Activated T-cell treated with anti-CD3 and anti-CD28 coated beads, Interleukin-2, amount 50 U/mL, for 24 hours (primary cell): ENCODE measurements around the gene DISP2.

ENCODE experiments used
- DNase-seq: peaks from one replicate; pipeline ENCODE4 v3.0.0-alpha.2; 2020
- H3K27ac Mint-ChIP-seq: 2 replicates; pipeline ENCODE4 v1.8.0; 2020; ENCODE audit warnings: mild to moderate bottlenecking, mixed read lengths
- H3K27me3 Mint-ChIP-seq: 2 replicates; pipeline ENCODE4 v1.8.0; 2020; ENCODE audit warnings: mixed read lengths
- H3K36me3 Mint-ChIP-seq: 2 replicates; pipeline ENCODE4 v1.8.0; 2020; ENCODE audit warnings: low read depth, mixed read lengths
- H3K4me1 Mint-ChIP-seq: 2 replicates; pipeline ENCODE4 v1.8.0; 2020; ENCODE audit warnings: low read depth, mixed read lengths
- H3K4me3 Mint-ChIP-seq: 2 replicates; pipeline ENCODE4 v1.8.0; 2020; ENCODE audit warnings: mild to moderate bottlenecking, moderate library complexity, mixed read lengths
- H3K9me3 Mint-ChIP-seq: 2 replicates; pipeline ENCODE4 v1.8.0; 2020; ENCODE audit warnings: mixed read lengths

Gene DISP2

DNA sequence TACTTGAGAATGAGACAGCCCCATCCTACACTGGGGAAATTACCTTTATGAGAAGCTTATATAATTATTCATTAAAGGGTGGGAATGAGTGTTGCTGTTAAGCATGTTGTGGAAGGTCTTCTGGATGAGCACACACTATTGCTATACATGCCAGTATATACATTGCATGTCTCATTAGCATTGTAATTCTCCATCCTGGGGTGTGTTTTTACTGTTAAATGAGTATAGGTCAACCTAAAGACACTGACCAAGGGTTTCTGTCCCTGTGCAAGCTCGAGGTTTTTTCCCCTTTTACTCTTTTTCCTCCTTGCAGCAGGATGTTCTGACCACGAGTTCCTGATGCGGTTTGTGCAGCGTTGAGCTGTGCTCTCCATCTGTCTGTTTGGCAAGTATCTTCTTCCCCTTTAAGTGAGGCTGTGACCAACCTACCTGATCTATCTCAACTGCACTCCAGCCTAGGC, 40.4 kb downstream of the DISP2 start:
- no peak for DNase-seq
- H3K27me3 Mint-ChIP-seq = no peaks in the 10 kb centered on the region
- peaks cover 14% of the 10 kb centered on the region for H3K36me3 Mint-ChIP-seq
- H3K27ac Mint-ChIP-seq = peak overlapping the region; percentile 57
- peaks cover 25% of the 10 kb centered on the region for H3K4me1 Mint-ChIP-seq
- peak overlapping the region; percentile 1 for H3K4me3 Mint-ChIP-seq
- no peaks in the 10 kb centered on the region for H3K9me3 Mint-ChIP-seq

DNA sequence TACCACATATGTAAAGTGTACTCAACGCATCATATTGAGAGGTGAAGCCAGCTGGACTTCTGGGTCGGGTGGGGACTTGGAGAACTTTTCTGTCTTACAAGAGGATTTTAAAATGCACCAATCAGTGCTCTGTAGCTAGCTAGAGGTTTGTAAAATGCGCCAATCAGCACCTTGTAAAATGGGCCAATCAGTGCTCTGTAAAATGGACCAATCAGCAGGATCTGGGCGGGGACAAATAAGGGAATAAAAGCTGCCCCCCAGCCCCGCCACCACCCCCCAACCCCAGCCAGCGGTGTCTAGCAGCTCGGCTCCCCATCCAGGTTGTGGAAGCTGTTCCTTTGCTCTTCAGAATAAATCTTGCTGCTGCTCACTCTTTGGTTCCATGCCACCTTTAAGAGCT, 41.4 kb downstream of the DISP2 start:
- no peaks in the 10 kb centered on the region for H3K27me3 Mint-ChIP-seq
- DNase-seq = no peak
- H3K36me3 Mint-ChIP-seq = peaks cover 11% of the 10 kb centered on the region
- no peak overlapping the region for H3K4me3 Mint-ChIP-seq
- H3K27ac Mint-ChIP-seq = no peak overlapping the region
- H3K9me3 Mint-ChIP-seq = no peaks in the 10 kb centered on the region
- peaks cover 30% of the 10 kb centered on the region for H3K4me1 Mint-ChIP-seq

DNA sequence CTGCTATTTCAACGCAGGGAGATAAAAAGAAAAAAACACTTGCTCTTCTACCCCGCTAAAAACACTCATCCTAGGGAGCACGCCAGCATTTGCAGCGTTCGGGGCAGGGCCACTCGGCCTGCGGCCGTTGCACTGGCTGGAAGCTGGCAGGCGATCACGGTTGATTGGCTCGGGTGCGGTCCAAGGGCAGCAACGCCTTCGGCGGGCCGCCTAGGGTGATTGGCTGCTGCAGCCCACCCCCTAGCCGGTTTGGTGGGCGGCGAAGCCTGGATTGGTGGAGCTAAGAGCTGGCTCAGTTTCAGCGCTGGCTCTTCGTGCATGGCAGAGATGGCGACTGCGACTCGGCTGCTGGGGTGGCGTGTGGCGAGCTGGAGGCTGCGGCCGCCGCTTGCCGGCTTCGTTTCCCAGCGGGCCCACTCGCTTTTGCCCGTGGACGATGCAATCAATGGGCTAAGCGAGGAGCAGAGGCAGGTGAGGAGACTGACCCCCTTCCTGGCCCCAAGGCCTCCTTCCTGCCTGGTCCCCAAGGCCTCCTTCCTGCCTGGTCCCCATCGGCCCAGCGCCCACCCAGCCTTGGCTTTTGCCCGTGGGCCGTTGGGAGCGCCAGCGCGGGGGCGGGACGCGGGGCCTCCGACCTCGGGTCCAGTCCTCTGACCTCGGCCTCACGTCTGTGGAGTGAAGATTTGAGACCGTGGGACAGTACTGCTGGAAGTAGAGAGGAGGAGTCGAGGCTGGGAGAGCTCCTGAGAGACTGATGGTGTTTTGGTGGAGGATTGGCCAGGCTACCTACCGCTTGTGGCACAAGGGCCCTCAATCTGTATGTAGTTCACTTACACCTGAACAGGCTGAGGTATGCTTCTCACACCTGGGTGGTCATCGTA, 47.7 kb downstream of the DISP2 start, which contains the start of gene IVD:
TSS of gene IVD (plus strand) at position 295 of the 881 bp plus-strand sequence. CDS start at position 328, 33 bp downstream.
- peaks cover 48% of the 10 kb centered on the region for H3K36me3 Mint-ChIP-seq
- H3K9me3 Mint-ChIP-seq = no peaks in the 10 kb centered on the region
- no peaks in the 10 kb centered on the region for H3K27me3 Mint-ChIP-seq
- H3K4me3 Mint-ChIP-seq = peak within 1 kb of the TSS; percentile 91
- peak; percentile 93 for DNase-seq
- H3K4me1 Mint-ChIP-seq = peaks cover 56% of the 10 kb centered on the region
- peak within 1 kb of the TSS; percentile 89 for H3K27ac Mint-ChIP-seq

DNA sequence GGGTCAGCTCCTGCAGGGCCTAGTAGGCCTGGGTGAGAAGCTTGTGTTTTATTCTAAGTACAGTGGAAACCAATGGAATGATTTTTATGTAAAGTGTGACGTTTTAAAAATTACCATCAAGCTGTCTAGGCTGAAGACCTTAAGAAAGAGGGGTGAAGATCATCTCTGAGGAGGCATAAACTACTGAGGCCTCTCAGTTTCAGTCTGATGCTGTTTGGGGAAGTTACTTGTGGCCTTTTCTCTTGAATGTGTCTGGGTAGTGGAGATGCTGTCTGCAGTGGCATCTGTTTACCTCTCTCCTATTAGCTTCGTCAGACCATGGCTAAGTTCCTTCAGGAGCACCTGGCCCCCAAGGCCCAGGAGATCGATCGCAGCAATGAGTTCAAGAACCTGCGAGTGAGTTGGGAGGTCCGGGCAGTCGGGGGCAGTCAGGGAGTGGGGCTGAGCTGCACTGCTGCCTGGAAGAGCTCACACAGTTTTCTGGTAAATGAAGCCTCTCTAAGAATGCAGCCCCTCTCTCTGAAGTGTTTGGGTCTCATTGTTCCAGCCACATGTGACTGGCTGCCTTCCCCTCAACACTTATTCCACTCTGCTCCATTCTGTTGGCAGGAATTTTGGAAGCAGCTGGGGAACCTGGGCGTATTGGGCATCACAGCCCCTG, 49.4 kb downstream of the DISP2 start:
- no peaks in the 10 kb centered on the region for H3K9me3 Mint-ChIP-seq
- H3K27me3 Mint-ChIP-seq = no peaks in the 10 kb centered on the region
- peak overlapping the region; percentile 91 for H3K4me3 Mint-ChIP-seq
- H3K27ac Mint-ChIP-seq = peak overlapping the region; percentile 84
- peaks cover 65% of the 10 kb centered on the region for H3K36me3 Mint-ChIP-seq
- DNase-seq = no peak
- H3K4me1 Mint-ChIP-seq = peaks cover 58% of the 10 kb centered on the region

DNA sequence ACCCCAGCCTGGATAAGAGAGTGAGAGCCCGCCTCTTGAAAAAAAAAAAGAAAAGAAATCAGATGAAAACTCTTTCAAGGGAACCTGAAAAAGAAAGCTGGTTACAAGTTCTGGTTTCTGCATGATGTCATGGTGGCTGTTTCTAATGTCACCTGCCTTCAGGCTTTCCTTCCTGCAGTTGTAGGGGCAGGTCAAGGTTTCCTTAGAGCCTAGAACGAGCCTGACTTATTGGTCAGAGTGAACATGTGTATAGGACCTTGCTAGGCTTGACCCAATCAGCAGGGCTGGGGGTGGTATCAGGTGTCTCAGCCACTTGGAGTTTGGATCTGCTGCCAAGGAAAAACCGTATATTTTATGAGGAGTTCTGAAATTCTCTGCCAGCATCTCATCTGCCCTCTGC, 51.3 kb downstream of the DISP2 start:
- H3K9me3 Mint-ChIP-seq = no peaks in the 10 kb centered on the region
- peak overlapping the region; percentile 11 for H3K27ac Mint-ChIP-seq
- no peak overlapping the region for H3K4me3 Mint-ChIP-seq
- peaks cover 50% of the 10 kb centered on the region for H3K4me1 Mint-ChIP-seq
- H3K27me3 Mint-ChIP-seq = no peaks in the 10 kb centered on the region
- H3K36me3 Mint-ChIP-seq = peaks cover 78% of the 10 kb centered on the region
- no peak for DNase-seq

DNA sequence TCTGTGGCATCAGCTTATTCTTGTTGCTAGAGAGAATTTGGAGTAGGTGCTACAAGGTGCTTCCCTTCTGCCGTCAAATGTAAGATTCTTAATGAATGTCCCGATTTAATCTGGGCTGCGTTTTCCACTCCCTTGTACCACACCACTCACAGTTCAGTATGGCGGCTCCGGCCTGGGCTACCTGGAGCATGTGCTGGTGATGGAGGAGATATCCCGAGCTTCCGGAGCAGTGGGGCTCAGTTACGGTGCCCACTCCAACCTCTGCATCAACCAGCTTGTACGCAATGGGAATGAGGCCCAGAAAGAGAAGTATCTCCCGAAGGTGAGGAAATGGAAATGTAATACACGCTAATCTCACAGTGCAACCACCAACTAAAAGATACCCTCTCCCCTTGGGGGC, 52.5 kb downstream of the DISP2 start:
- no peak for DNase-seq
- no peaks in the 10 kb centered on the region for H3K9me3 Mint-ChIP-seq
- H3K27ac Mint-ChIP-seq = peak overlapping the region; percentile 37
- H3K27me3 Mint-ChIP-seq = no peaks in the 10 kb centered on the region
- peaks cover 89% of the 10 kb centered on the region for H3K36me3 Mint-ChIP-seq
- H3K4me1 Mint-ChIP-seq = peaks cover 41% of the 10 kb centered on the region
- H3K4me3 Mint-ChIP-seq = no peak overlapping the region

DNA sequence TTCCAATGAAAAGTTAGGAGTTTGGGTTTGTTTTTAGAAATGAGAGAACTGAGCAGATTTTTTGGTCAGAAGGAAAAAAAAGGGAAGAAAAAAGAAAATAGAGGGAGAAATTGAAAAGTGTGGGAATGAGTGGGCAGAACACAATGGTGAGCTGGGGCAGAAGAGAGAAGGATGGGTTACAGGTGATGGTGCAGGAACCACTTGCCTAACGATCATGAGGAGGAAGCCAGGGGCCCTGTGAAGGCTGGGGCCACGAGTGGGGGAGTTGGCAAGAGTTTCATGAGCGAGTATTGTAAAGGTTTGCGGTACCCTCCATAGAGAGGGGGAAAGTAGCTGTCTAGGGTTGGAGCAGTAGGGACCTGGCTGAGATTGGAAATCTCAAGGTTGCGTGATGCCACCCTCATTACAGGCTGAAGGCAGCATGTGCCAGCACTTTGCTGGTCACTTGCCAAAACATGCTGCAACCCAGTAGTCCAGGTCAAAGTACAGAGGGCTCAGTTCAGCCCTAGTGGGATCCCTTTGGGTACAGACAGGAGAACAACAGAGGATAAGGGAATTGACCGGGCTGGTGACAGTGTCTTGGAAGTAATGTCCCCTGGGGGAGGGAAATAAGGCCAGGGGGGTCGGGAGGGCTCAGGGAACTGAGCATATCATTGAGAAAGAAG, 54.2 kb downstream of the DISP2 start:
- no peak for DNase-seq
- no peak overlapping the region for H3K4me3 Mint-ChIP-seq
- peaks cover 89% of the 10 kb centered on the region for H3K36me3 Mint-ChIP-seq
- no peaks in the 10 kb centered on the region for H3K9me3 Mint-ChIP-seq
- H3K27me3 Mint-ChIP-seq = no peaks in the 10 kb centered on the region
- peaks cover 28% of the 10 kb centered on the region for H3K4me1 Mint-ChIP-seq
- H3K27ac Mint-ChIP-seq = peak overlapping the region; percentile 8

DNA sequence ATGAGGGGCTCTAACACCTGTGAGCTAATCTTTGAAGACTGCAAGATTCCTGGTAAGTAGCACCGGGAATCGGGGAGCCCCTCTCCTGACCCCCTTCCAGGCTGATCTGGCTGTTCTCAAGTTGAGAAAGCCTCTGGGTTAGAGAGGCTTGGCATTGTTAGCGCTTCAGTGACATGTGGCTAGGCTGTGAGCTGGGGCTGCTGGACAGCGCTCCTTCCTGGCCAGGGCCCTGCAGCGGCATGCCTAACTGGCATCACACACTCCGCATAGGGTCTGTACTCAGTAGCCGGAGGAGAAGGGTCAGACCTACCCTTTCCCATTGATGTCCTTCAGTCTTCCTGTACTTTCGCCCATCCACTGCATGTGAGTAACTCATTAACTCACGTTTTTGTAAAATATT, 55.0 kb downstream of the DISP2 start:
- Mint-ChIP-seq H3K27me3 (no peaks in the 10 kb centered on the region), H3K27ac (no peak overlapping the region), H3K4me3 (no peak overlapping the region), H3K4me1 (peaks cover 20% of the 10 kb centered on the region), H3K9me3 (no peaks in the 10 kb centered on the region), H3K36me3 (peaks cover 88% of the 10 kb centered on the region)
- DNase-seq = no peak

DNA sequence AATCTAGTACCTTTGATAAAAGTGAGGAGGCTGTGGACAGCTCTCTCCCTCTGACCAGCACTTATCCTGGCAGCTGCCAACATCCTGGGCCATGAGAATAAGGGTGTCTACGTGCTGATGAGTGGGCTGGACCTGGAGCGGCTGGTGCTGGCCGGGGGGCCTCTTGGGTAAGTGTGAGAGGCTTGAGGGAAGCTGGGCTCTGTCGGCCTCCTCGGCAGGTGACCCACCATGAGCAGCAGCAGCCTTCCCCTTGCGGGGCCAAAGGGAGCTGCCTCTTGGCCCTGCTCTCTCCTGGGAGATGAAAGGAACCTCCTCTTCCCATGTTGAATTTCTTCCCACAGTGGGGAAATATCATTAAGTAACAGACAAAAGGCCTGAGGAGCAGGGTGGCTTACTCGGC, 56.8 kb downstream of the DISP2 start:
- Mint-ChIP-seq H3K27ac (no peak overlapping the region), H3K4me3 (no peak overlapping the region), H3K27me3 (no peaks in the 10 kb centered on the region), H3K9me3 (no peaks in the 10 kb centered on the region), H3K36me3 (peaks cover 79% of the 10 kb centered on the region), H3K4me1 (peaks cover 4% of the 10 kb centered on the region)
- DNase-seq = no peak

DNA sequence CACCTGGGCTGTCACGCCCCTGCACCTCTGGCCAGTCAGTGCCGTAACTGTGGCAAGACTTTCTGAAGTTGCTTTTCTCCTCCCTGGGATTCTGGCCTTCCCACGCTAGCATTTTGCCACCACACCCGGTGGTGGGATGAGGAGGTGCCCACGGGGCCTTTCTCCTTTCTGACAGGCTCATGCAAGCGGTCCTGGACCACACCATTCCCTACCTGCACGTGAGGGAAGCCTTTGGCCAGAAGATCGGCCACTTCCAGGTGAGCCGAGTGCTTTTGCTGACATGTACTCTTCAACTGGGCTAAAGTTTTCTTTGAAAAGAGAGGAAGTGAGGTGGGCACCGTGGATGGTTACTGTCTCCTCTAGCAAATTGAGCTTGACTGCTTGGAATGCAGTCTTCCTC, 57.2 kb downstream of the DISP2 start:
- no peak overlapping the region for H3K4me3 Mint-ChIP-seq
- DNase-seq = no peak
- no peak overlapping the region for H3K27ac Mint-ChIP-seq
- peaks cover 2% of the 10 kb centered on the region for H3K4me1 Mint-ChIP-seq
- peaks cover 75% of the 10 kb centered on the region for H3K36me3 Mint-ChIP-seq
- H3K27me3 Mint-ChIP-seq = no peaks in the 10 kb centered on the region
- H3K9me3 Mint-ChIP-seq = no peaks in the 10 kb centered on the region

DNA sequence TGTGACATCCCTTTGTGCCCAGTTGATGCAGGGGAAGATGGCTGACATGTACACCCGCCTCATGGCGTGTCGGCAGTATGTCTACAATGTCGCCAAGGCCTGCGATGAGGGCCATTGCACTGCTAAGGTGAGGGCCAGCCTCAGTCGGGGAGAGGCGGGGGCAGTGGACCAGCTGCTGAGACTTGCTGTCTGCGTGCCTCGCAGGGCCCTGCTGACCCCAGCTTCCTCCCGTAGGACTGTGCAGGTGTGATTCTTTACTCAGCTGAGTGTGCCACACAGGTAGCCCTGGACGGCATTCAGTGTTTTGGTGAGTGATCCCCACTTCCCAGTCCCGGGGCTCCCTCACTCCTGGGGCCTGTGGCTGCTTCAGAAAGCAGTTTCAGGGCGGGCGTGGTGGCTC, 58.0 kb downstream of the DISP2 start:
- no peaks in the 10 kb centered on the region for H3K4me1 Mint-ChIP-seq
- H3K4me3 Mint-ChIP-seq = no peak overlapping the region
- peaks cover 67% of the 10 kb centered on the region for H3K36me3 Mint-ChIP-seq
- H3K27ac Mint-ChIP-seq = no peak overlapping the region
- no peaks in the 10 kb centered on the region for H3K9me3 Mint-ChIP-seq
- no peak for DNase-seq
- H3K27me3 Mint-ChIP-seq = no peaks in the 10 kb centered on the region

DNA sequence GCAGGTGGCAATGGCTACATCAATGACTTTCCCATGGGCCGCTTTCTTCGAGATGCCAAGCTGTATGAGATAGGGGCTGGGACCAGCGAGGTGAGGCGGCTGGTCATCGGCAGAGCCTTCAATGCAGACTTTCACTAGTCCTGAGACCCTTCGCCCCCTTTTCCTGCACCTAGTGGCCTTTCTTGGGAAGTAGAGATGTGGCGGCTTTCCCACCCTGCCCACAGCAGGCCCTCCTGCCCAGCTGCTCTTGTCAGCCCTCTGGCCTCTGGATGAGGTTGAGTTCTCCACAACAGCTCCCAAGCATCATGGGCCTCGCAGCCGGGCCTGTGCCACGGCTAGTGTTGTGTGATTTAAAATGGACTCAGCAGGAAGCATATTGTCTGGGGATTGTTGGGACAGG, 60.1 kb downstream of the DISP2 start:
- DNase-seq = no peak
- Mint-ChIP-seq H3K27ac (no peak overlapping the region), H3K9me3 (no peaks in the 10 kb centered on the region), H3K27me3 (no peaks in the 10 kb centered on the region), H3K36me3 (peaks cover 48% of the 10 kb centered on the region), H3K4me3 (no peak overlapping the region), H3K4me1 (peaks cover 5% of the 10 kb centered on the region)

DNA sequence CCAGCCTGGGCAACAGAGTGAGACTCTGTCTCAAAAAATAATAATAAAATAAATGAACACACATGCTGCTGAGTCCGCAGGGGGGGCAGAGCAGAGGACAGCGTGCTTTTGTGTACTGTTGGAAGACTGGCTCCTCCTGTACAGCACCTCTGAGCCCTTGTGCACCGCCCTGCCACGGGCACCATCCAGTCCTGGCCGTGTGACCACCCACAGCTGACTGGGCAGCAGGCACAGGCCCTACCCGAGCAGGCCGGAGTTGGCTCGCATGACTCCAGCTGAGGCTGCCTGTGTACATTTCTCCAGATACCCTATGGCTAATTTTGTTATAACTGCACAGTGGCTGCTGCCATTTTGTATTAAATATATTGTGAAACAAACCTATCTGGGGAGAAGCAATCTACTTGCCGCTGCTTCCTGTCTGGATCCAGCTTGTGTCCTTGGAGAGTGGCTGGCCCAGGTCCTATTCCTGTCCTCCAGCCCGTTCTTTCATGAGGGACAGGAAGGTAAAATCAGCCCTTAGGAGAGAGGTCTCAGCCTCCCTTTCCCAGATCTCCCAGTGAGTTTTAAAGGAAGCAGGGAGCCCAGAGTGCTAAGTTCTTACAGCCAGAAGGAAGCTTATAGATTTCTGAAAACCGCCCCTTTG, 62.2 kb downstream of the DISP2 start:
- no peaks in the 10 kb centered on the region for H3K9me3 Mint-ChIP-seq
- no peak for DNase-seq
- peaks cover 29% of the 10 kb centered on the region for H3K36me3 Mint-ChIP-seq
- H3K27ac Mint-ChIP-seq = no peak overlapping the region
- no peaks in the 10 kb centered on the region for H3K27me3 Mint-ChIP-seq
- peaks cover 5% of the 10 kb centered on the region for H3K4me1 Mint-ChIP-seq
- H3K4me3 Mint-ChIP-seq = no peak overlapping the region

DNA sequence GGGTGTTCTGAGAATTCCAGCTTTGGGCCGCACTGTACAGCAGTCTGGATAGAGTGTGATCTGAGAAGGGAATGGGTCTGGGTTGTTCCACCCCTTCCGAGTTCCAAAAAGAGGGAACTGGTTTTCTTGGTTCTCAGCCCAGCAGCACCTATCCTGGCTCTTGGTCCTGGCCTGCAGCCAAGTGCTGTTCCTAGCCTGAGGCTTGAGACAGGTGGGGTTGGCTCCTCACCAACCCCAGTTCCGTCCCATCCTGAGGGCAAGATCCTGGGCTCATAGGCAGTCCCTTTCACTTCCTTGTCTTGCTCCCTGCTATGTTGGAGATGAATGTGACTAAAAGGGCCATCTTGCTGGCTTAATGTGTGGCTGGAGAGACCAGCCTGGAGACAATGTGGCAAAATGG, 62.8 kb downstream of the DISP2 start:
- no peak overlapping the region for H3K27ac Mint-ChIP-seq
- no peaks in the 10 kb centered on the region for H3K9me3 Mint-ChIP-seq
- no peak for DNase-seq
- H3K27me3 Mint-ChIP-seq = no peaks in the 10 kb centered on the region
- H3K36me3 Mint-ChIP-seq = peaks cover 23% of the 10 kb centered on the region
- H3K4me3 Mint-ChIP-seq = no peak overlapping the region
- peaks cover 5% of the 10 kb centered on the region for H3K4me1 Mint-ChIP-seq
